ENCODE results near the gene FUS. TPM values are rescaled to one million over a fixed set of nuclear protein-coding genes. Genes with fewer than 3 reads are reported as not detected.
A peak's percentile ranks its signal among the peaks of the same experiment; 100 is the strongest.

The FUS gene
- total RNA-seq (2014; rRNA removed; shearing (Covaris generic)) (90.0 and 104 TPM in 2 replicates), total RNA-seq (2022) (880 and 953 TPM in 2 replicates), Bru-seq, nascent RNA (percentile 99 among the genes with signal in this experiment), BruChase-seq, experiment 1, labeled RNA remaining after a 6-hour chase (percentile 99 among the genes with signal in this experiment), BruChase-seq, experiment 2, labeled RNA remaining after a 2-hour chase (percentile 99 among the genes with signal in this experiment)
- long read RNA-seq, full-length matches to known transcripts: 19 of 660 reads
- long read RNA-seq, partial matches to known transcripts: 630 of 660 reads
- long read RNA-seq, other reads (novel, unspliced or antisense): 11 of 660 reads

GRCh38 chr16:31179747-31180459, at the start of gene FUS:
Gene FUS, plus strand, starts transcription at chr16:31180139. Its CDS starts 76 bp downstream, at chr16:31180215.
- Histone ChIP-seq H3K4me2 (ENCODE audit: low read length) (peak within 1 kb of the TSS; percentile 80), H3K79me2 (ENCODE audit: insufficient read depth, low read depth, low read length) (peaks cover 60% of the 10 kb centered on the region), H3K36me3 (ENCODE audit: insufficient read depth, low read length) (peaks cover 49% of the 10 kb centered on the region), H3K27ac (ENCODE audit: low read depth, low read length, poor library complexity, severe bottlenecking) (peak within 1 kb of the TSS; percentile 81), H3K4me3 (ENCODE audit: low read depth, low read length, poor library complexity, severe bottlenecking) (peak within 1 kb of the TSS; percentile 90), H2AFZ (ENCODE audit: low read length) (peak within 1 kb of the TSS; percentile 42), H3K4me1 (ENCODE audit: insufficient read depth, low read length, poor library complexity, severe bottlenecking) (peaks cover 44% of the 10 kb centered on the region), H3K9me3 (ENCODE audit: low read length) (no peaks in the 10 kb centered on the region), H3K9me2 (ENCODE audit: insufficient read depth, low read length) (no peaks in the 10 kb centered on the region), H4K20me1 (ENCODE audit: insufficient read depth, low read length) (peaks cover 34% of the 10 kb centered on the region)
- no TSS peak for BruUV-seq (replicated peaks)
- ChIA-PET POLR2A (interaction anchor here (0.5 to 1.5 kb wide), 10 partner anchors 22 to 693 kb away, joined by 3 to 10 read pairs (median 3); partner anchors contain the start of genes KAT8 and PYCARD), CTCF (ENCODE audit: unreplicated experiment) (interaction anchor here (0.5 to 0.9 kb wide), 2 partner anchors 38 to 62 kb away, joined by 3 to 4 read pairs; partner anchors contain the start of gene KAT8)
- DNase-seq (ENCODE audit: low spot score): peak; percentile 93
- intact Hi-C loops (cut with micrococcal nuclease; ENCODE audit: unreplicated experiment): loop anchor here (1.0 kb wide), 2 partner anchors 38 to 63 kb away; partner anchors contain the start of gene KAT8
- TF ChIP-seq CTCF (conservative IDR thresholded peaks at IDR 0.05; ENCODE audit: low read length) (no peak), EZH2phosphoT487 (IDR thresholded peaks at IDR 0.05; ENCODE audit: borderline replicate concordance, low read depth, low read length) (no peak)

- intact Hi-C loops (cut with micrococcal nuclease; ENCODE audit: unreplicated experiment): no loop called here
- Histone ChIP-seq H4K20me1 (ENCODE audit: insufficient read depth, low read length) (no peaks in the 10 kb centered on the region), H3K36me3 (ENCODE audit: insufficient read depth, low read length) (peaks cover 41% of the 10 kb centered on the region), H2AFZ (ENCODE audit: low read length) (no peak overlapping the region), H3K9me3 (ENCODE audit: low read length) (no peaks in the 10 kb centered on the region), H3K79me2 (ENCODE audit: insufficient read depth, low read depth, low read length) (no peaks in the 10 kb centered on the region), H3K4me1 (ENCODE audit: insufficient read depth, low read length, poor library complexity, severe bottlenecking) (no peaks in the 10 kb centered on the region), H3K4me2 (ENCODE audit: low read length) (no peak overlapping the region), H3K4me3 (ENCODE audit: low read depth, low read length, poor library complexity, severe bottlenecking) (no peak overlapping the region), H3K27ac (ENCODE audit: low read depth, low read length, poor library complexity, severe bottlenecking) (no peak overlapping the region), H3K9me2 (ENCODE audit: insufficient read depth, low read length) (no peaks in the 10 kb centered on the region)
- ChIA-PET POLR2A (interaction anchor here (0.5 to 2.8 kb wide), 2 partner anchors 12 to 16 kb away, joined by 3 to 8 read pairs; partner anchors contain the start of gene KAT8), CTCF (ENCODE audit: unreplicated experiment) (no interaction called here)
- BruUV-seq (replicated peaks): TSS peak; percentile 62
- DNase-seq (ENCODE audit: low spot score): no peak
- TF ChIP-seq EZH2phosphoT487 (IDR thresholded peaks at IDR 0.05; ENCODE audit: borderline replicate concordance, low read depth, low read length) (no peak), CTCF (conservative IDR thresholded peaks at IDR 0.05; ENCODE audit: low read length) (no peak)
Observed at GRCh38 chr16:31130336-31130891, 49.5 kb upstream of the FUS start.
